HCT116 (cell line): Measurements from ENCODE around the gene HOXB2. TPM values are rescaled to one million over a fixed set of nuclear protein-coding genes. Genes with fewer than 3 reads are reported as not detected.

ENCODE experiments used
- ATAC-seq: fragments of 200-7000 bp; cut with Tn5 transposase; 2 replicates; pipeline ENCODE4 v1.9.1; 2020; ENCODE audit warnings: mild to moderate bottlenecking, moderate library complexity
- BruUV-seq: library from RNA; stranded (reverse); fragments of 400-500 nt; replicated peaks from 2 replicates; lab custom pipeline; 2021; lab: Mats Ljungman, UMichigan
- CTCF ChIA-PET: fragments of 300-600 bp; sonication (Branson Sonifier 250); formaldehyde crosslinking; loops from one replicate; lab custom pipeline; 2021; ENCODE audit warnings: antibody characterized with exemption; lab: Charles Lee
- POLR2A ChIA-PET: fragments of 300-600, 350-600 bp; sonication (Branson Sonifier 250); formaldehyde crosslinking; loops from one replicate; lab custom pipeline; 2021; ENCODE audit warnings: antibody characterized with exemption; lab: Charles Lee
- RAD21 ChIA-PET, 2 experiments: fragments of 300-600 bp; sonication (Branson Sonifier 250); formaldehyde crosslinking; loops; one replicate each; lab custom pipeline; 2023; ENCODE audit warnings: low total read pairs in 2 of 2; ENCODE audit not compliant: uncharacterized antibody in 2 of 2, unreplicated experiment in 2 of 2, low non-redundant PET in 1 of 2; lab: Charles Lee
- DNase-seq: peaks from one replicate; pipeline ENCODE4 v3.0.0-alpha.2; 2010; ENCODE audit warnings: low read depth, low spot score
- H2AFZ ChIP-seq: fragments of 200-600 bp; shearing (Covaris generic), sonication (generic); 2 replicates; pipeline ENCODE4 v1.6.1; 2017; ENCODE audit warnings: low read depth, mixed run types, mixed read lengths, antibody characterized with exemption, low read length; ENCODE audit not compliant: poor library complexity, severe bottlenecking
- H3K27ac ChIP-seq: 2 replicates; pipeline ENCODE4 v1.5.1; 2012; ENCODE audit warnings: low read depth, low read length
- H3K27me3 ChIP-seq: fragments of 200-600 bp; sonication (generic); 2 replicates; pipeline ENCODE4 v1.6.1; 2016; ENCODE audit warnings: mixed run types, low read length, mixed read lengths; ENCODE audit not compliant: insufficient read depth
- H3K36me3 ChIP-seq, 2 experiments: fragments of 200-500 bp in 1 of 2; fragments of 200-600 bp in 1 of 2; sonication (Bioruptor generic) in 1 of 2; sonication (generic) in 1 of 2; 2 replicates each; pipeline versions ENCODE4 v1.5.1 to v1.6.1; 2014 to 2016; ENCODE audit warnings: low read length in 2 of 2, inconsistent platforms in 1 of 2, mixed read lengths in 1 of 2, mixed run types in 1 of 2; ENCODE audit not compliant: insufficient read depth in 2 of 2, control insufficient read depth in 1 of 2
- H3K4me1 ChIP-seq, 2 experiments: fragments of 200-600 bp in 1 of 2; sonication (generic) in 1 of 2; 2 replicates each; pipeline versions ENCODE4 v1.5.1 to v1.6.1; 2012 to 2017; ENCODE audit warnings: low read length in 2 of 2, inconsistent platforms in 1 of 2, mild to moderate bottlenecking in 1 of 2, mixed read lengths in 1 of 2, mixed run types in 1 of 2, moderate library complexity in 1 of 2; ENCODE audit not compliant: insufficient read depth in 2 of 2, control insufficient read depth in 1 of 2
- H3K4me2 ChIP-seq: fragments of 200-600 bp; sonication (generic); 2 replicates; pipeline ENCODE4 v1.6.1; 2017; ENCODE audit warnings: mixed run types, low read length, mixed read lengths
- H3K4me3 ChIP-seq, 2 experiments: fragments of 200-600 bp in 1 of 2; sonication (generic) in 1 of 2; replicated peaks in 1 of 2; 2 replicates each; pipeline ENCODE4 v1.5.1; 2011 to 2016; ENCODE audit warnings: low read length in 2 of 2, control low read depth in 1 of 2, low read depth in 1 of 2, mild to moderate bottlenecking in 1 of 2, mixed read lengths in 1 of 2, mixed run types in 1 of 2
- H3K79me2 ChIP-seq: fragments of 200-600 bp; sonication (generic); 2 replicates; pipeline ENCODE4 v1.6.1; 2017; ENCODE audit warnings: mild to moderate bottlenecking, mixed run types, low read length, moderate library complexity, mixed read lengths; ENCODE audit not compliant: insufficient read depth
- H3K9ac ChIP-seq: fragments of 200-600 bp; sonication (generic); 2 replicates; pipeline ENCODE4 v1.6.1; 2016; ENCODE audit warnings: low read length, mixed read lengths
- H3K9me2 ChIP-seq: fragments of 200-600 bp; sonication (generic), shearing (Covaris generic); 2 replicates; pipeline ENCODE4 v1.6.1; 2017; ENCODE audit warnings: mixed run types, mild to moderate bottlenecking, moderate library complexity; ENCODE audit not compliant: insufficient read depth
- H3K9me3 ChIP-seq, 2 experiments: fragments of 200-500 bp in 1 of 2; fragments of 200-600 bp in 1 of 2; sonication (Bioruptor generic) in 1 of 2; sonication (generic) in 1 of 2; 2 replicates each; pipeline ENCODE4 v1.6.1; 2014 to 2017; ENCODE audit warnings: low read length in 2 of 2, mixed read lengths in 2 of 2, inconsistent platforms in 1 of 2, low read depth in 1 of 2, mild to moderate bottlenecking in 1 of 2, mixed run types in 1 of 2, moderate library complexity in 1 of 2; ENCODE audit not compliant: control insufficient read depth in 1 of 2, insufficient read depth in 1 of 2
- H4K20me1 ChIP-seq: fragments of 200-600 bp; sonication (generic), shearing (Covaris generic); 2 replicates; pipeline ENCODE4 v1.6.1; 2017; ENCODE audit warnings: mixed run types, mild to moderate bottlenecking, moderate library complexity; ENCODE audit not compliant: insufficient read depth
- CEBPB ChIP-seq: IDR thresholded peaks from 2 replicates; pipeline ENCODE4 v1.6.1; 2012; ENCODE audit warnings: low read depth
- EZH2 ChIP-seq: fragments of 200-600 bp; sonication (generic); IDR thresholded peaks from 2 replicates; pipeline ENCODE4 v1.6.1; 2017; ENCODE audit warnings: antibody characterized with exemption, mixed run types
- SIN3A ChIP-seq: IDR thresholded peaks from 2 replicates; pipeline ENCODE4 v1.6.1; 2012; ENCODE audit warnings: low read depth
- SRF ChIP-seq: IDR thresholded peaks from 2 replicates; pipeline ENCODE4 v1.6.1; 2012; ENCODE audit warnings: low read depth
- intact Hi-C: fragments of 100-400 bp; cut with micrococcal nuclease; formaldehyde crosslinking; loops from 2 replicates; pipeline ENCODE4 v1.10.0; 2022
- total RNA-seq: library from RNA; stranded (reverse); gene quantifications from one replicate; pipeline ENCODE4 v1.2.1, GENCODE V29; 2021; ENCODE audit not compliant: unreplicated experiment
- TF ChIP-seq, protein P1 (sequence below): IDR thresholded peaks from 2 replicates; pipeline ENCODE4 v1.6.1; 2012; ENCODE audit warnings: low read depth
- TF ChIP-seq, protein P2 (sequence below): IDR thresholded peaks from 2 replicates; pipeline ENCODE4 v1.6.1; 2012
- TF ChIP-seq, protein P3 (sequence below), 3 experiments: fragments of 200-600 bp in 1 of 3; sonication (generic) in 1 of 3; IDR thresholded peaks in 2 of 3; conservative IDR thresholded peaks in 1 of 3; 2 replicates each; pipeline ENCODE4 v1.5.1; 2012 to 2017; ENCODE audit warnings: low read depth in 2 of 3, low read length in 2 of 3, antibody characterized with exemption in 1 of 3, borderline replicate concordance in 1 of 3, control low read depth in 1 of 3, mild to moderate bottlenecking in 1 of 3, mixed read lengths in 1 of 3, mixed run types in 1 of 3, moderate library complexity in 1 of 3; ENCODE audit not compliant: insufficient read depth in 1 of 3

The HOXB2 gene
- total RNA-seq, 1 experiment from 2014 or later, result 2.0 TPM

DNA sequence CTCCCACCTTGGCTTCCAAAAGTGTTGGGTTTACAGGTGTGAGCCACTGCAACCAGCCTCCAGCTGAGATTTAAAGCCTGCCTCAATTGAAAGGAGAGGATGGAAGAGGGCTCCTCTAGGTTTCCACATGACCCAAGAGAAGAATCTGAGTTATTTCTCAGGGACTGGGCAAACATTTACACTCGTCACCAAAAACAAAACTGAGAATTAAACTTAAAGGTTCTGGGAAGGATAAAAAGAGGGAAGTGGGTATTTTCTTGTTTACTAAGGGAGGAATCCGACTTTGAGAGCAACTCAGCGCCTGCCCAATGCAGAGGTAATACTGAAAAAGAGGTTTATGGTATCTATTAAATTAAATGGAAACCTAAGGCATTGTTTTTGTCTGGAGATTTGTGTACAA lies 27.4 kb downstream of the HOXB2 start (continued):
- TF ChIP-seq, protein P1, sequence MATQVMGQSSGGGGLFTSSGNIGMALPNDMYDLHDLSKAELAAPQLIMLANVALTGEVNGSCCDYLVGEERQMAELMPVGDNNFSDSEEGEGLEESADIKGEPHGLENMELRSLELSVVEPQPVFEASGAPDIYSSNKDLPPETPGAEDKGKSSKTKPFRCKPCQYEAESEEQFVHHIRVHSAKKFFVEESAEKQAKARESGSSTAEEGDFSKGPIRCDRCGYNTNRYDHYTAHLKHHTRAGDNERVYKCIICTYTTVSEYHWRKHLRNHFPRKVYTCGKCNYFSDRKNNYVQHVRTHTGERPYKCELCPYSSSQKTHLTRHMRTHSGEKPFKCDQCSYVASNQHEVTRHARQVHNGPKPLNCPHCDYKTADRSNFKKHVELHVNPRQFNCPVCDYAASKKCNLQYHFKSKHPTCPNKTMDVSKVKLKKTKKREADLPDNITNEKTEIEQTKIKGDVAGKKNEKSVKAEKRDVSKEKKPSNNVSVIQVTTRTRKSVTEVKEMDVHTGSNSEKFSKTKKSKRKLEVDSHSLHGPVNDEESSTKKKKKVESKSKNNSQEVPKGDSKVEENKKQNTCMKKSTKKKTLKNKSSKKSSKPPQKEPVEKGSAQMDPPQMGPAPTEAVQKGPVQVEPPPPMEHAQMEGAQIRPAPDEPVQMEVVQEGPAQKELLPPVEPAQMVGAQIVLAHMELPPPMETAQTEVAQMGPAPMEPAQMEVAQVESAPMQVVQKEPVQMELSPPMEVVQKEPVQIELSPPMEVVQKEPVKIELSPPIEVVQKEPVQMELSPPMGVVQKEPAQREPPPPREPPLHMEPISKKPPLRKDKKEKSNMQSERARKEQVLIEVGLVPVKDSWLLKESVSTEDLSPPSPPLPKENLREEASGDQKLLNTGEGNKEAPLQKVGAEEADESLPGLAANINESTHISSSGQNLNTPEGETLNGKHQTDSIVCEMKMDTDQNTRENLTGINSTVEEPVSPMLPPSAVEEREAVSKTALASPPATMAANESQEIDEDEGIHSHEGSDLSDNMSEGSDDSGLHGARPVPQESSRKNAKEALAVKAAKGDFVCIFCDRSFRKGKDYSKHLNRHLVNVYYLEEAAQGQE, result no peak
- TF ChIP-seq EZH2, result no peak
- TF ChIP-seq CEBPB, result no peak
- no peak for TF ChIP-seq SRF
- TF ChIP-seq, protein P2, sequence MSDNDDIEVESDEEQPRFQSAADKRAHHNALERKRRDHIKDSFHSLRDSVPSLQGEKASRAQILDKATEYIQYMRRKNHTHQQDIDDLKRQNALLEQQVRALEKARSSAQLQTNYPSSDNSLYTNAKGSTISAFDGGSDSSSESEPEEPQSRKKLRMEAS, result no peak
- TF ChIP-seq SIN3A, result no peak

DNA sequence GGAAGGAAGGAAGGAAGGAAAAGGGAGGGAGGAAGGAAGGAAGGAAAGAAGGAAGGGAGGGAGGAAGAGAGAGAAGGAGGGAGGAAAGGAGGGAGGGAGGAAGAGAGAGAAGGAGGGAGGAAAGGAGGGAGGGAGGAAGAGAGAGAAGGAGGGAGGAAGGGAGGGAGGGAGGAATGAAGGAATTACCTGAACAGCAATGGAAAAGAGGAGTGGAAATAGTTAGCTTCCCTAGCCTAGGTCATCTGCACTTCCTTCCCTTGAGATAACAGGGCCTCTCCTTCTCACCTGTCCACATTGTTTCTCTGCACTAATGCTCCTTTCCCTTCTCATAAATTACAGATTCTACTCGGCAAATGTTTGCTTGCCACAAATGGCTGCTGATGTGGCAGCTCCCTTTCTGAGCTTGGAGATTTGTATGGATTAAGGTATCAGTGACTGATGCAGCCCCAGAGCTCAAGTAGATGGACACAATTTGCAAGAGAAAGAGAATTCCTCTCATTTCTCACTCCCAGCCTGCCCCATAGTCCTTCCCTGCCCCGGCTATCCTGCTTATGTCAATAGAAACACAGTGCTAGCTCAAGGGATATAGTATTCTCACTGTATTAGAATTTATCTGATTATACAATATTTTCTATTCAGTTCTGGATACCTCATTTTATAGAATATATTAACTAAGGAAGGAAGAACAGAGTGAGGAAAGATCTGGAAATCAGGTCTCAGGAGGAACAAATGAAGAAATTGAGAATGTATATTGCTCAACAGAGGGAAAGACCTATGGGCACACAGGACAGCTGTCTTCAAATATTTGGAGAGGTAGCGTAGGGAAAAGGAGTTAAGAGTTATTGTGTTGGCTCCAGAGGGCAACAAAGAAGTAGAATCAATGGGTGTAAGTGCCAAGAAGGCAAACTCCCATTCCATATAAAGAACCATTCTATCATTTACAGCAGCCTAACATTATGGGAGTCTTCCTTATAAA lies 28.7 kb downstream of the HOXB2 start:
- peaks cover 25% of the 10 kb centered on the region; the same call in 1 of the 2 replicates for H3K27me3 ChIP-seq
- no peak for DNase-seq
- H3K79me2 ChIP-seq, result no peaks in the 10 kb centered on the region
- H3K9ac ChIP-seq, result no peak overlapping the region
- ATAC-seq, result no peak
- no peak overlapping the region for H3K4me2 ChIP-seq
- no peaks in the 10 kb centered on the region for H3K36me3 ChIP-seq
- RAD21 ChIA-PET, result interaction anchor here in 1 of 2 experiments (0.7 kb wide), 1 partner anchor 17 kb away, joined by 3 read pairs; no protein-coding TSS in a partner anchor
- H3K27ac ChIP-seq, result no peak overlapping the region
- TF ChIP-seq SRF, result no peak
- TF ChIP-seq, protein P3, sequence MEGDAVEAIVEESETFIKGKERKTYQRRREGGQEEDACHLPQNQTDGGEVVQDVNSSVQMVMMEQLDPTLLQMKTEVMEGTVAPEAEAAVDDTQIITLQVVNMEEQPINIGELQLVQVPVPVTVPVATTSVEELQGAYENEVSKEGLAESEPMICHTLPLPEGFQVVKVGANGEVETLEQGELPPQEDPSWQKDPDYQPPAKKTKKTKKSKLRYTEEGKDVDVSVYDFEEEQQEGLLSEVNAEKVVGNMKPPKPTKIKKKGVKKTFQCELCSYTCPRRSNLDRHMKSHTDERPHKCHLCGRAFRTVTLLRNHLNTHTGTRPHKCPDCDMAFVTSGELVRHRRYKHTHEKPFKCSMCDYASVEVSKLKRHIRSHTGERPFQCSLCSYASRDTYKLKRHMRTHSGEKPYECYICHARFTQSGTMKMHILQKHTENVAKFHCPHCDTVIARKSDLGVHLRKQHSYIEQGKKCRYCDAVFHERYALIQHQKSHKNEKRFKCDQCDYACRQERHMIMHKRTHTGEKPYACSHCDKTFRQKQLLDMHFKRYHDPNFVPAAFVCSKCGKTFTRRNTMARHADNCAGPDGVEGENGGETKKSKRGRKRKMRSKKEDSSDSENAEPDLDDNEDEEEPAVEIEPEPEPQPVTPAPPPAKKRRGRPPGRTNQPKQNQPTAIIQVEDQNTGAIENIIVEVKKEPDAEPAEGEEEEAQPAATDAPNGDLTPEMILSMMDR (IDR thresholded peaks at IDR 0.05 in 2 of 3, conservative IDR thresholded peaks at IDR 0.05 in 1 of 3; ENCODE audit: borderline replicate concordance in 1 of 3, insufficient read depth in 1 of 3, low read depth in 2 of 3, low read length in 2 of 3), result no peak
- POLR2A ChIA-PET, result no interaction called here
- no TSS peak for BruUV-seq
- H3K9me2 ChIP-seq, result no peaks in the 10 kb centered on the region
- CTCF ChIA-PET, result no interaction called here
- peaks cover 3 to 5% of the 10 kb centered on the region in 2 experiments; a peak in 2 of 4 replicates for H3K4me1 ChIP-seq
- H3K4me3 ChIP-seq, result no peak overlapping the region
- intact Hi-C loops, result no loop called here
- H2AFZ ChIP-seq, result no peak overlapping the region
- no peaks in the 10 kb centered on the region for H3K9me3 ChIP-seq
- H4K20me1 ChIP-seq, result no peaks in the 10 kb centered on the region
